Right lobe of liver (tissue), 4 donors: ENCODE data around the gene PRR12.

ENCODE experiments used
- CTCF ChIP-seq, 4 donors: fragments of 200-600 bp in 3 of 4; fragments of 450-650 bp in 1 of 4; IDR thresholded peaks; one replicate each; pipeline versions ENCODE4 v1.5.1 to v1.8.0; 2016 to 2022; ENCODE audit warnings: antibody characterized with exemption in 4 of 4, mild to moderate bottlenecking in 2 of 4
- POLR2A ChIP-seq: fragments of 450-650 bp; IDR thresholded peaks from one replicate; pipeline ENCODE4 v1.6.1; 2017; ENCODE audit warnings: antibody characterized with exemption, mild to moderate bottlenecking
- donor health status: DM: no; HTN: no; CAD: no.
- donor health status: DM: no; HTN: no; CAD: no.
- donor health status: DM: no; HTN: yes; CAD: no.

GRCh38 chr19:49615861-49616260, 24.9 kb downstream of the PRR12 start:
- TF ChIP-seq CTCF (IDR thresholded peaks at IDR 0.05) (no peak), POLR2A (no peak)
